CD14-positive monocyte (primary cell): ENCODE measurements around the gene IFITM10. TPM values are rescaled to one million over a fixed set of nuclear protein-coding genes. Genes with fewer than 3 reads are reported as not detected.

Source experiments
- DNase-seq, 3 donors: peaks; one replicate each; pipeline ENCODE4 v3.0.0-alpha.2; 2011 to 2022
- H2AFZ ChIP-seq: 2 replicates; pipeline ENCODE4 v1.6.0; 2012; ENCODE audit warnings: mild to moderate bottlenecking, low read depth, low read length, inconsistent platforms; ENCODE audit not compliant: insufficient read depth, poor library complexity, severe bottlenecking
- H3K27ac ChIP-seq, 2 donors: 1 replicate in 1 of 2; 2 replicates in 1 of 2; pipeline ENCODE4 v1.5.1; 2012 to 2013; ENCODE audit warnings: low read length in 2 of 2, control low read depth in 1 of 2, inconsistent platforms in 1 of 2, low read depth in 1 of 2, mild to moderate bottlenecking in 1 of 2
- H3K27me3 ChIP-seq, 2 donors: one replicate each; pipeline versions ENCODE4 v1.6.0 to v1.6.1; 2011 to 2013; ENCODE audit warnings: low read length in 2 of 2; ENCODE audit not compliant: control insufficient read depth in 2 of 2, insufficient read depth in 2 of 2
- H3K36me3 ChIP-seq, 2 donors: replicated peaks in 1 of 2; 1 replicate in 1 of 2; 2 replicates in 1 of 2; pipeline versions ENCODE4 v1.5.1 to v1.6.1; 2012 to 2013; ENCODE audit warnings: low read length in 2 of 2, control low read depth in 1 of 2, inconsistent platforms in 1 of 2, mild to moderate bottlenecking in 1 of 2; ENCODE audit not compliant: insufficient read depth in 2 of 2, control insufficient read depth in 1 of 2
- H3K4me1 ChIP-seq, 2 donors: 1 replicate in 1 of 2; 2 replicates in 1 of 2; pipeline versions ENCODE4 v1.5.1 to v1.6.1; 2012 to 2013; ENCODE audit warnings: low read length in 2 of 2, control low read depth in 1 of 2, inconsistent platforms in 1 of 2, mild to moderate bottlenecking in 1 of 2, moderate library complexity in 1 of 2; ENCODE audit not compliant: insufficient read depth in 2 of 2, control insufficient read depth in 1 of 2
- H3K4me2 ChIP-seq: replicated peaks from 2 replicates; pipeline ENCODE3; 2012; ENCODE audit warnings: low read length, moderate library complexity, mild to moderate bottlenecking; ENCODE audit not compliant: poor library complexity, severe bottlenecking; ENCODE audit errors: extremely low read depth
- H3K4me3 ChIP-seq, 3 experiments: fragments of 200-600 bp in 1 of 3; sonication (generic) in 1 of 3; replicated peaks in 1 of 3; 1 replicate in 2 of 3; 2 replicates in 1 of 3; pipeline ENCODE4 v1.5.1; 2011 to 2013; ENCODE audit warnings: low read length in 3 of 3, mild to moderate bottlenecking in 3 of 3, control low read depth in 2 of 3, low read depth in 2 of 3, inconsistent platforms in 1 of 3, moderate library complexity in 1 of 3
- H3K79me2 ChIP-seq: 2 replicates; pipeline ENCODE4 v1.6.0; 2012; ENCODE audit warnings: mild to moderate bottlenecking, control low read depth, inconsistent platforms, low read length, moderate library complexity; ENCODE audit not compliant: insufficient read depth
- H3K9ac ChIP-seq: 2 replicates; pipeline ENCODE4 v1.6.0; 2017; ENCODE audit warnings: low read length, mild to moderate bottlenecking; ENCODE audit not compliant: insufficient read depth, poor library complexity, severe bottlenecking
- H3K9me3 ChIP-seq, 2 donors: replicated peaks in 1 of 2; 1 replicate in 1 of 2; 2 replicates in 1 of 2; pipeline versions ENCODE4 v1.5.1 to v1.6.1; 2012 to 2013; ENCODE audit warnings: low read length in 2 of 2, control low read depth in 1 of 2; ENCODE audit not compliant: control insufficient read depth in 1 of 2, insufficient read depth in 1 of 2
- H4K20me1 ChIP-seq: 2 replicates; pipeline ENCODE4 v1.6.0; 2012; ENCODE audit warnings: mild to moderate bottlenecking, low read length, control low read depth, moderate library complexity; ENCODE audit not compliant: insufficient read depth
- H3K27ac Mint-ChIP-seq, 7 donors: one replicate each; pipeline ENCODE4 v1.8.0; 2020; ENCODE audit warnings: mild to moderate bottlenecking in 7 of 7, mixed read lengths in 7 of 7, moderate library complexity in 6 of 7, inconsistent platforms in 2 of 7
- H3K27me3 Mint-ChIP-seq, 3 donors: one replicate each; pipeline ENCODE4 v1.8.0; 2021 to 2022; ENCODE audit warnings: low read depth in 3 of 3, mild to moderate bottlenecking in 3 of 3, mixed read lengths in 3 of 3, moderate library complexity in 3 of 3, inconsistent platforms in 1 of 3
- H3K36me3 Mint-ChIP-seq, 2 donors: one replicate each; pipeline ENCODE4 v1.8.0; 2020; ENCODE audit warnings: mixed read lengths in 2 of 2, inconsistent platforms in 1 of 2, mild to moderate bottlenecking in 1 of 2
- H3K4me1 Mint-ChIP-seq: one replicate; pipeline ENCODE4 v1.8.0; 2020; ENCODE audit warnings: mild to moderate bottlenecking, mixed read lengths
- H3K4me3 Mint-ChIP-seq, 2 donors: one replicate each; pipeline ENCODE4 v1.8.0; 2020; ENCODE audit warnings: mild to moderate bottlenecking in 2 of 2, mixed read lengths in 2 of 2, moderate library complexity in 1 of 2
- H3K9me3 Mint-ChIP-seq, 7 donors: one replicate each; pipeline ENCODE4 v1.8.0; 2020 to 2022; ENCODE audit warnings: mixed read lengths in 7 of 7, mild to moderate bottlenecking in 6 of 7, moderate library complexity in 6 of 7, inconsistent platforms in 2 of 7
- WGBS: methylation state at CpG from one replicate; pipeline ENCODE4 v1.1.5; 2013; ENCODE audit warnings: missing lambda C conversion rate; ENCODE audit not compliant: insufficient coverage; 5-methylcytosine and 5-hydroxymethylcytosine counted together
- intact Hi-C, 2 donors: fragments of 100-400 bp; cut with micrococcal nuclease; formaldehyde crosslinking; loops; one replicate each; pipeline versions ENCODE4 v1.15.0 to v1.15.1; 2023
- polyA plus RNA-seq, 3 donors: library from polyadenylated mRNA; depleted of rRNA in 1 of 3; unstranded in 2 of 3; stranded (reverse) in 1 of 3; fragments of 300-500 nt in 2 of 3; fragments of >200 nt in 1 of 3; fragmentation: Illumina TruSeq in 2 of 3; gene quantifications; 1 replicate in 2 of 3; 2 replicates in 1 of 3; pipeline ENCODE4 v1.2.3, GENCODE V29; 2012 to 2021
- TF ChIP-seq, protein P1 (sequence below): fragments of 200-600 bp; IDR thresholded peaks from one replicate; pipeline ENCODE4 v1.8.0; 2022; ENCODE audit warnings: antibody characterized with exemption, mild to moderate bottlenecking

Gene IFITM10
- polyA plus RNA-seq, 3 donors, result 2.4 TPM; not detected in 2

DNA sequence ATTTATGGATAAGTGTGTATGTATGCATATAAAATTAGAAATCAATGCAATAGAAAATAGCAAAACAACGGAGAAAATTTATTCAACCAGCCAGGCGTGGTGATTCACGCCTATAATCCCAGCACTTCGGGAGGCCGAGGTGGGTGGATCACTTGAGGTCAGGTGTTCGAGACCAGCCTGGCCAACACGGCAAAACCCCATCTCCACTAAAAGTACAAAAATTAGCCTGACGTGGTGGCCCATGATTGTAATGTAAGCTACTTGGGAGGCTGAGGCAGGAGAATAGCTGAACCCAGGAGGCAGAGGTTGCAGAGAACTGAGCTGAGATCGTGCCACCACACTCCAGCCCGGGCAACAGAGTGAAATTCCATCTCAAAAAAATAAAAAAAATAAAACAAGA is 47.9 kb downstream of the IFITM10 start:
- no peaks in the 10 kb centered on the region for H3K36me3 ChIP-seq
- no peak overlapping the region for H3K27ac ChIP-seq
- Mint-ChIP-seq H3K4me1 (peaks cover 2% of the 10 kb centered on the region), H3K36me3 (no peaks in the 10 kb centered on the region), H3K27ac (no peak overlapping the region), H3K4me3 (no peak overlapping the region), H3K27me3 (peaks cover 26 to 32% (median 31%) of the 10 kb centered on the region in 3 donors), H3K9me3 (peaks cover 0 to 16% (median 10%) of the 10 kb centered on the region in 7 donors)
- no peak overlapping the region for H3K4me3 ChIP-seq
- H3K4me2 ChIP-seq, result no peak overlapping the region
- peaks cover 0 to 3% of the 10 kb centered on the region in 2 donors for H3K9me3 ChIP-seq
- WGBS, result 100% methylated on average over 3 of the region's 10 CpGs
- DNase-seq, result no peak
- no peaks in the 10 kb centered on the region for H4K20me1 ChIP-seq
- TF ChIP-seq, protein P1, sequence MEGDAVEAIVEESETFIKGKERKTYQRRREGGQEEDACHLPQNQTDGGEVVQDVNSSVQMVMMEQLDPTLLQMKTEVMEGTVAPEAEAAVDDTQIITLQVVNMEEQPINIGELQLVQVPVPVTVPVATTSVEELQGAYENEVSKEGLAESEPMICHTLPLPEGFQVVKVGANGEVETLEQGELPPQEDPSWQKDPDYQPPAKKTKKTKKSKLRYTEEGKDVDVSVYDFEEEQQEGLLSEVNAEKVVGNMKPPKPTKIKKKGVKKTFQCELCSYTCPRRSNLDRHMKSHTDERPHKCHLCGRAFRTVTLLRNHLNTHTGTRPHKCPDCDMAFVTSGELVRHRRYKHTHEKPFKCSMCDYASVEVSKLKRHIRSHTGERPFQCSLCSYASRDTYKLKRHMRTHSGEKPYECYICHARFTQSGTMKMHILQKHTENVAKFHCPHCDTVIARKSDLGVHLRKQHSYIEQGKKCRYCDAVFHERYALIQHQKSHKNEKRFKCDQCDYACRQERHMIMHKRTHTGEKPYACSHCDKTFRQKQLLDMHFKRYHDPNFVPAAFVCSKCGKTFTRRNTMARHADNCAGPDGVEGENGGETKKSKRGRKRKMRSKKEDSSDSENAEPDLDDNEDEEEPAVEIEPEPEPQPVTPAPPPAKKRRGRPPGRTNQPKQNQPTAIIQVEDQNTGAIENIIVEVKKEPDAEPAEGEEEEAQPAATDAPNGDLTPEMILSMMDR, result no peak
- H3K9ac ChIP-seq, result no peak overlapping the region
- intact Hi-C loops, result no loop called here
- no peaks in the 10 kb centered on the region for H3K79me2 ChIP-seq
- H2AFZ ChIP-seq, result no peak overlapping the region
- H3K27me3 ChIP-seq, result peaks cover 2% of the 10 kb centered on the region in 2 donors
- H3K4me1 ChIP-seq, result no peaks in the 10 kb centered on the region

DNA sequence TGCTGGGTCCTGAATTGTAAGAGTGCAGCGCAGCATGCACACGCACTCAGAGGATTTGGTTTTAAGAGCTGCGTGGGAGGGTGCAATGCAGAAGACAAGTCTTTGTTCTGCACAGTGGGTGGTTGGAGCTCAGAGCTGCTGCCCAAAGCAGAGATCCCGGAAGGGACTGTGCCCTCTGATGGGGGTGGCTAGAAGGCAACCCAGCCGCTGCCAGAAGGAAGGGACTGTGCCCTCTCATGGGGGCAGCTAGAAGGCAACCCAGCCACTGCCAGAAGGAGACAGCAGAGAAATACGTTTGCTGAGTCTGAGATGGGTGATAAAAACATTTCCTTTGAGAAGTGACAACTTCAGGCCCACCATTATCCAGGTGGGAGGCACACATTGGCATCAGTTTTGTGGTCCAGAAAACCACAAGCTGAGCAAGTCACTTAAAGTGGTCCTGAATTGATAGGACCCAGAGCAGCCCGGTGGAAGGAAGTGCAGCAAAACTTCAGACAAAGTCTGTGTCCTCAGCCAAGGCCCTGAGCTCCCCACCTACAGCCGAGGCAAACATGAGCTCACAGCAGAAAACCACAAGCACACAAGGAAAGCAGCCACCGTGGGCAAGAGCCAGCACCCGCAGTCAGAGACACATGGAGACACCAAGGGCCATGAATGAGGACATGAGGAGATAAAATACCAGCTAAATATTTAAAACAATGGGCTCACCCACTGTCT is 49.1 kb downstream of the IFITM10 start:
- Histone ChIP-seq H3K4me2 (no peak overlapping the region), H3K27ac (no peak overlapping the region), H3K27me3 (peaks cover 0 to 3% of the 10 kb centered on the region in 2 donors), H2AFZ (no peak overlapping the region), H3K9ac (no peak overlapping the region), H3K9me3 (peaks cover 0 to 3% of the 10 kb centered on the region in 2 donors), H3K36me3 (no peaks in the 10 kb centered on the region), H3K4me1 (no peaks in the 10 kb centered on the region), H3K79me2 (no peaks in the 10 kb centered on the region), H3K4me3 (no peak overlapping the region), H4K20me1 (no peaks in the 10 kb centered on the region)
- Mint-ChIP-seq H3K4me1 (no peaks in the 10 kb centered on the region), H3K27ac (no peak overlapping the region), H3K4me3 (peak overlapping the region in 1 of 2 donors; percentile 35), H3K9me3 (peaks cover 0 to 16% (median 8%) of the 10 kb centered on the region in 7 donors), H3K36me3 (no peaks in the 10 kb centered on the region), H3K27me3 (peaks cover 25 to 36% (median 29%) of the 10 kb centered on the region in 3 donors)
- no peak for DNase-seq
- intact Hi-C loops, result no loop called here
- 65% methylated on average over 7 of the region's 10 CpGs for WGBS
- TF ChIP-seq, protein P1, result no peak
